Kidney glomerular epithelial cell (primary cell): ENCODE results near the gene TMEM143.
A peak's percentile ranks its signal among the peaks of the same experiment; 100 is the strongest.

Experiments
- DNase-seq: peaks from one replicate; lab custom pipeline; 2025; lab: John Stamatoyannopoulos, UW

The TMEM143 gene

DNA sequence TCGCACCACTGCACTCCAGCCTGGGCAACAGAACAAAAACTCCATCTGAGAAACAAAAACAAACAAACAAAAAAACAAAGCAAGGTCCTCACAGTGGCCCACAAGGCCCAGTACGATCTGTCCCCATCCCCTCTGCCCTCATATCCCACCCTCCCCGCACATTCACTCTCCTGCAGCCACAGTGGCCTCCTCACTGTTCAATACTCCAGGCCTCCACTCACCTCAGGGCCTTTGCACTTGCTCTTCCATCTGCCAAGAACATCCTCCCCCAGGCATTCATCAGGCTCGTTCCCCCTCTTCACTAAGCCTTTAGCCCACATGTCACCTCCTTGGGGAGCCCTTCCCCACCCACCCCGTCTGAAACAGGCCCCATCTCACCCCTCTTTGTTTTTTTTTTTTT, 4.6 kb downstream of the TMEM143 start:
- DNase-seq, result no peak

DNA sequence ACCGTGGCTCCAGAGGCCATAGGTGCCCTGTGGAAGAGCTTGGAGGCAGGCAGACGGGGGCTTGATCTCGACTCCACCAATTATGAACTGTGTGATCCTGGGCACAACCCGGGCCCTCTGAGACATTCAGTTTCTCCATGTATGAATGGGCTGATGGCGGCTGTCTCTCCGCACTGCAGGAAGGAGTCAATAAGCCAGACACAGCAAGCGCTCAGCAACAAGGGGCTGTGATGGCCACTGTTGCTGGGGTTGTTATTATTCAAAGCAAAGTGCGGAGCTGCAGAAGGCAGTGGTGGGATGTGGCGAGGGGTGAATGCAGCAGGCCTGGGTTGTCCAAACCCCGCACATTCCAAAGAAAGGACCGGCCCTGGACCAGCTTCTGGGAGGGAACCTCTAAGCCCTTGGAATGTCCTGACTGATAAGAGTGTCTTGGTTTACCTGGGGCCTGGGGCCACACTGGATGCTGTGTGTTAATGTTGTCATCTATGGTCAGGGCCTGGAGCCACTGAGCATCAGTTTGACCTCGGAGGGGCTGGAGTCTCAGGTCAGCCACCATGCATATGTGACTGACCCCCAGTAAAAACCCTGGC, 8.3 kb downstream of the TMEM143 start:
- no peak for DNase-seq

DNA sequence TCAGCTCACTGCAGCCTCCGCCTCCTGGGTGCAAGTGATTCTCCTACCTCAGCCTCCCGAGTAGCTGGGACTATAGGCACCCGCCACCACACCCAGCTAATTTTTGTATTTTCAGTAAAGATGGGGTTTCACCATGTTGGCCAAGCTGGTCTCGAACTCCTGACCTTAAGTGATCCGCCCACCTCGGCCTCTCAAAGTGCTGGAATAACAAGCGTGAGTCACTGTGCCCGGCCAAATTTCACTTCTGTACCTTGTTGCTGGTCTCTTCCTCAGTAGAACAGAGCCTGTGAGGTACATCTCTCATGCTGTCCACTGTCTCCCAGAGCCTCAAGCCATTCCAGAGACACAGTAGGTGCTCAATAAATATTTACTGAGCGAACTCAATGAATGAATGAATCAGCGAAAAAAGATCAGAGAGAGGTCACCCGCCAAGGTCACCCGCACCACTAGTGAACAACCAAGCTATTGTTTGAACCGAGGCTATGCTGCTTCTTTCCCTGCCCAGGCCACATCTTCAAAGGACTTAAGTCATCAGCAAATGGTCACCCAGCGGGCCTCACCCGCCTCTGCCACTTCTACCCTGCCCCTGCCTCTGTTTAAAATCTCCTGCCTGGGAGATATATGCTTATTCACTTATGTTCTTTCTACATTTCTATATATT, 9.3 kb downstream of the TMEM143 start:
- DNase-seq, result no peak

DNA sequence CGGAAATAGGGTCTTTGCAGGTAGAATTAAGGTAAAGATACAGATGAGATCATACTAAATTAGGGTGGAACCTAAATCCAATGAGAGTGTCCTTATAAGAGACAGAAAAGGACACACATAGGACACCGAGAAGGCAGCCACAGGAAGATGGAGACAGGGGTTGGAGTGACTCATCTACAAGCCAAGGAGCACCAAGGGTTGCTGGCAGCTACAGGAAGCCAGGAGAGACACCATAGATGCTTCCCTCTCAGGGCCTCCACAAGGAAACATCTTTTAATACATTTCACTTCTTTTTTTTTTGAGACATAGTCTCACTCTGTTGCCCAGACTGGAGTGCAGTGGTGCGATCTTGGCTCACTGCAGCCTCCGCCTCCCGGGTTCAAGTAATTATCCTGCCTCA, 10.1 kb downstream of the TMEM143 start:
- no peak for DNase-seq

DNA sequence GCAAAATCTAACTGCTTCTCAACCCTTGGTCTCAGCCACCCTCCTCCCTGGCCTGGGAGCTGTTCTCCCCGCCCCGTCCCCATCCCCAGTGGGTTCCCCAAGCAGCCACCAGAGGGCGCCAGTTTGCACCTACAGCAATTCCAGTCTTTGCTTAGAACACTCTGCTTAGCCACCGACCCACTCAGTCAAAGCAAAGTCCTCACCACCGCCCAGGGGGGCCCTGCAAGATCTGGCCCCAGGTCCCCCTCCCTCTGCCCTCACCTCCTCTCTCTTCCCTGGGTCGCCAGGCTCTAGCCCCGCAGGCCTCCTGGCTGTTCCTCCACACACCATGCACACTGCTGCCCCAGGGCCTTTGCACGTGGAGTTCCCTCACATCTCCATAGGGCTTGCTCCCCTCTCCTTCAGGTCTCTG, 12.4 kb downstream of the TMEM143 start:
- peak; percentile 2 for DNase-seq

DNA sequence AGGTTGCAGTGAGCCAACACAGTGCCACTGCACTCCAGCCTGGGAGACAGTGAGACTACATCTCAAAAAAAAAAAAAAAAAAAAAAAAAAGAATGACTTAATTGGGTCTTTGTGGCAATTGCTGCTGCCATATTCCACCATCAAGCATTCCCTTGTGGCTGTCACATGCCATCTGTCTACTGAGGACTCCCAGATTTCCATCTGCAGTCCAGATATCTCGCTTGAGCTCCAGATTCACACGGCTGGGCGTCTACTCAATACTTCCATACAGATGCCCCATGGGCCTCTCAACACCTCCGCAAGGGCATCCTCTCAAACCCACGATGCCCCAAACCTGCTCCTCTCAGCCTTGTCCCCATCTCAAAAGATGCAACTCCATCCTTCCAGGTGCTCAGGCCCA, 12.9 kb downstream of the TMEM143 start:
- DNase-seq, result no peak

DNA sequence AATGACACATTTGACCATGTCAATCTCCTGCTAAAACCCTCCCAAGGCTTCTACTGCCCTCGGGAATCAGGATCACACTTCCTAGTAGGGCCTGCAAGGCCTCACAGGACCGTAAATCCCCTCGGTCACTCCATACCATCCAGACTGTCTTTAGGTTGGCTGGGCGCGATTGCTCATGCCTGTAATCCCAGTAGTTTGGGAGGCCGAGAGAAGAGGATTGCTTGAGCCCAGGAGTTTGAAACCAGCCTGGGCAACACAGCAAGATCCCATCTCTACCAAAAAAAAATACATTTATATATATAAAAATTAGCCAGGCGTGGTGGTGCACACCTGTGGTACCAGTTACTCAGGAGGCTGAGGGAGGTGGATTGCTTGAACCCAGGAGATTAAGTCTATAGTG, 15.0 kb downstream of the TMEM143 start:
- DNase-seq, result no peak

DNA sequence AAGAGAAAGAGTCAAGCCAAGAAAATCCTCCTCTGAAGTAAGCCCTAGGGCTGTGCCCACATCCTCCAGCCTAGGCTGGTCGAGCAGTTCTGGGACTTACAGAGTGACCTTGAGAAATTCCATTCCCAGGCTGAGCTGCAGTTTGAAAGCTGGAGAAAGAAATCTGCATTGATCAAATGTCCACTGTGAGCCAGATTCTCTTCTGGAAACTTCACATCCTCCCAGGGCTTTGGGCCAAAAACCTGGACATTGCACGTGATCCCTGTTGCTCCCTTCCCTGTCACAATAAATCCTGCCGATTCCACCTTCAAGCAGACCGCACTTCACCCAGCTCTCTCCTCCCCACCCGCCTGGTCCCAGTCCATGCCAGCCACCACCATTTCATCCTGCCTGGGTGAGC, 15.7 kb downstream of the TMEM143 start:
- DNase-seq, result no peak

DNA sequence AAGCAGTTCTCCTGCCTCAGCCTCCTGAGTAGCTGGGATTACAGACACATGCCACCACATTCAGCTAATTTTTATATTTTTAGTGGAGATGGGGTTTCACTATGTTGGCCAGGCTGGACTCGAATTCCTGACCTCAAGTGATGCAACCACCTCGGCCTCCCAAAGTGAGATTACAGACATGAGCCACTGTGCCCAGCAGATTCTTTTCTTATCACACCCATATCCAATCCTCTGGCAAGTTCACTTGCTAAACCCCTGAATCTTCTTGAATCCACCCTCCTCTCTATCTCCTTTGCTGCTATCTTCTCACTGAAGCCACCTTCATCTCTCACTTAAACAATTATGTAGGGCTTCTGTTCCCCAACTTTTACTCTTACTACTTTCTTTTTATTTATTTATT, 17.5 kb downstream of the TMEM143 start:
- no peak for DNase-seq

DNA sequence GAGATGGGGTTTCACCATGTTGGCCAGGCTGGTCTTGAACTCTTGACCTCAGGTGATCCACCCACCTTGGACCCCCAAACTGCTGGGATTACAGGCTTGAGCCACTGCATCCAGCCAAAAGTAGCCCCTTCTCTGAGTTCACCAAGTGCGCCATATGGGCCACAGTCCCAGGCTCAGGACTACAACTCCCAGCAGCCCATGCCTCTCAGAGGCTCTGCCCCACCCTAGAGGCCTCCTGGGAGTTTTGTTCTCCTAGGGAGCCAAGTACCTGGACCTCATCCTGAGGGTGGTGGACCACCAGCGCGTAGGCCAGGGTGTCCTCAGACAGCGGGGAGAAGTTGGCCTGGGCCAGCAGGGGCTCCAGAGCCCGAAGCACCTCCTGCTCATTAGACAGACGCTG, 18.8 kb downstream of the TMEM143 start:
- DNase-seq, result no peak

DNA sequence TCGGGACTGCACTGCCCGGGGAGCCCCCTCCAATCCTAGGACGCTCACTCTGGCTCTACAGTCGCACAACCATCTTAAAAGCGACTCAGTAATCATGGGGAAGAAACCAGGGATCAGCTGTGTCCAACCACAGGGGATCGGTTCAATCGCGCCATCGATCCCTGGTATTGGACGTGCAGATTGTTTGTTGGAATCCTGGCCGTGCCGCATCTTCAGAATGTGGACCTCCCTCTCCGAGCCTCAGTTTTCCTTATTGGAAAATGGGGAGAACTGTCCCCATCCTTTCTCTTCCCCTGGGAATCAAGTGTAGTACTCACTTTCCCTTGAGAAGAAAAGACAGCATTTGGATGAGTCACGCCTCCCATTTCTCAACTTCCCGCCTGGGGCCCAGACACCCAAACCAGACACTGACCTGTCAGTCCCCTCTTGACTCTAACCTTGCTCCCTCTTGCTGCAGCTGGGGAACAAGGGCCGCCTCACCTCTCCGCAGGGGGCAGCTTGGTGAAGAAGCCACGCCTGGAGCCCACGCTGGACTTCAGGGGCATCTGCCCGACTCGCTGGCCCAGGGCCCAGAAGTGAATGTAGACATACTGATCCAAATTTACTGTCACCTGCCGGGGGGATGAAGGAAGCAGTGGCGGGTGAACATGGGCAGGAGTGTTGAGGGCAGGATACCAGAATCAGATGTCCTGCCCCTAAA, 20.7 kb downstream of the TMEM143 start:
- DNase-seq, result no peak

DNA sequence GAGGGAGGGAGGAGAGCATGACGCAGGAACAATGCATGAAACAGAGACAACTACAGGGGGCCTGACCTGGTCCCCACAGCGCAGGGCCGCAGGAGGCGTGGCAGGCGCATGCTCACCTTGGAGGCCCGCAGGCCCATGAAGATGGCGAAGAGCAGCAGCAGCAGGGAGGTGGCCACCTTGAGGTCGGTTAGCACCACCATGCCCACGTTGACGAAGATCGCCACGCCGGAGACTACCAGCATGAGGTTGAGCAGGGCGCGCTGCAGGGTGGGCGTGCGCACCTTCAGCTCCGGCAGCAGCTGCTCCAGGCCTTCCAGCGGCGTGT, 21.4 kb downstream of the TMEM143 start:
- DNase-seq, result no peak

DNA sequence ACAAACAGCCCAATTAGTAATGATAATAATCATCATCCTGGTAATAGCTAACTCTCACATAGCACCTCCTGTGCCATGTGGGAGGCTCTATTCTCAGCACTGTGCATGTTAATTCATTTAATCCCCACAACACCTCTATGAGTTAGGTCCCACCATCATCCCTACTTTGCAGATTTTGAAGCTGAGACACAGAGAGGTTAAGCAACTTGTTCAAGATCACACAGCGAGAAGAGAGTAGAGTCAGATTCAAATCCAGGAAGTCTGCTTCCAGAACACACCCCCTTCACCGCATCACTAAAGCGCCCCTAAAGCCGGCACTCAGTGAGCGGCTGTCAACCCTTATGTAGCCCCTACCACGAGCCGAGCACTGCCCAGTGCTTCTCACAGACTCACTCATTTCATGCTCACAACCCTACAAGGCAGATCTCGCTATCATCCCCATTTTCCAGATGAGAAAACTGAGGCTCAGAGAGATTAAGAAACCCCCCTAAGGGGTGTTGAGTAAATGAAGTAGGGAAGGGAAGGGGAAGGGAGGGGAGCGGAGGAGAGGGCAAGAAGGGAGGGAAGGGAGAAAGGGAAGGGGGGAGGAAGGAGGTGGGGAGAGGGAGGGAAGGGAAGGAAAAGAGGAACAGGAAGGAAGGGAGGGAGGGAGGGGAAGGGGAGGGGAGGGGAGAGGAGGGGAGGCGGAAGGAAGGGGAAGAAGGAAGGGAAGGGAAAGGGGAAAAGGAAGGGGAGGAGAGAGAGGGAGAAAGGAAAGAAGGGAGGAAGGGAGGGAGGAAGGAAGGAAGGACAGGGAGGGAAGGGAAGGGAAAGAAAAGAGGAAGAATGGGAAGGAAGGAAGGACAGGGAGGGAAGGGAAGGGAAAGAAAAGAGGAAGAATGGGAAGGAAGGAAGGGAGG, 22.0 kb downstream of the TMEM143 start:
- no peak for DNase-seq

DNA sequence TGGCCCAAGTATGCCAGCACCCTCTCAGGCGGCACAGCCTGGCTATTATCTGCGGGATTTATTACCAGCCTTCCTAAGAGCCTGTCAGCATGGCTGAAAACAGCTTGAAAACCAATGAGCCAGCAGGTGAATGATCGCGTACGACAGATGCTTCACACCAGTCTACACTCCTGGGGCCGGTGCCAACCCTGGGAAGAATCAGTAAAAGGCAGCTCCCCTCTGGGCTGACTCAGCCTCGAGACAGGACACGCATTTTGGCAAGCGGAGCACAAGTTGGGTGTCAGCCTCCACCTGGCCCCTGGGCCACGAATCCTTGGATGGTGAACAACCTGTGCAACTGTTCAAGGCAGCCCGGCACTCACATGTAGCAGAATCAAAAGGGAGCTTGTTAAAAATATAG, 22.7 kb downstream of the TMEM143 start:
- DNase-seq, result no peak

DNA sequence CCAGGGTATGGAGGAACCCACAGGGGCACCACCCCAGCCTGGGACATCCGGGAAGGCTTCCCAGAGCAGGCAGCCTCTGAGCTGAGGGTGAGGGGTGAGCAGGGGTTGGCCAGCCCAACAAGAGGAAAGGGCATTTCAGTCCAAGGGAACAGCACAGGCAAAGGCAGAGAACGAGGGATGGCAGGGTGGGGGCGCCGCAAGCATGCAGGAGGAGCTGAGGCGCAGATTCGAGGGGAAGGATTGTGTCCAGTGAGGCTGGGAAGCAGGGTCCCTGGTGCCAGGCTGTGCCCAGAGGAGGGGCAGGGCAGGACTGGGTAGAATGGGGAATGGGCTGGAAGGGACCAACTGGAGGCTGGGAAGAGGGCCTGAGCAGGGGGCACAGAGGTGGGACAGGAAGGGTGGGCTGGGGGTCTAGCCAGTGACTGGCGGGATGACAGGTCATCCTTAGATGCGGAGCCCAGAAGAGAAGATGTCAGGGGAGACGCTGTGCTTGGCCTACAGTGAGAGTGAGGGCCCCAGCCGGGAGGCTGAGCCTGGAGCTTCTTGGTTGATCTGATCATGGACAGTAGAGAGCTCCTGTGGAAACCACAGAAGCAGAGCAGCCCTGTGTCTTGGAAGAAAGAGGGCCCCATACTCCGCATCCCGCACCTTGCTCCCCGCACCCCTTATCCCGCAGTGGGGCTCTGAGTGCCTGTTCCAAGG, 24.8 kb downstream of the TMEM143 start:
- no peak for DNase-seq

DNA sequence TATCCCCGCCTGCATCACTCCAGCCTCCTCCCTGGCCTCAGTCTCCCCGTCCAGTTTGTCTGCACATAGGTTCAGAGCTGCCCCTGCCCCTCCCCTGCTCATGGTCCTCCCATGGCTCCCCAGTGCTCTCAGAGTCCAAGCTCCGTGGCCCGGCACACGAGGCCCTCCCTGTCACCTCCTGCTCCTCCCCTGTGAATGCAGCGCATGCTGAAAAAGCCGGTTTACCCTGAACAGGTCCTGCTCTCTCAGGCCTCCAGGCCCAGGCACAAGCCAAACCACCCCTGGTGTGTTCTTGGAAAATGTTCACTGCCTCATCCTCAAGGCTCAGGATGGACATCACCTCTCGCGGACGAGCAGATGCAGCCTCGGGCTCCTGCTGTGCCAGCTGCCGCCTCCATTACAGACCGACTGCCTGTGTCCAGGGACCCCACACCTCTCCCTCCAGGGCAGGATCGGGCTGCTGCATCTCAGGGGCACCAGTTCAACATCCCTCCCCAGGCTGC, 25.4 kb downstream of the TMEM143 start:
- no peak for DNase-seq

DNA sequence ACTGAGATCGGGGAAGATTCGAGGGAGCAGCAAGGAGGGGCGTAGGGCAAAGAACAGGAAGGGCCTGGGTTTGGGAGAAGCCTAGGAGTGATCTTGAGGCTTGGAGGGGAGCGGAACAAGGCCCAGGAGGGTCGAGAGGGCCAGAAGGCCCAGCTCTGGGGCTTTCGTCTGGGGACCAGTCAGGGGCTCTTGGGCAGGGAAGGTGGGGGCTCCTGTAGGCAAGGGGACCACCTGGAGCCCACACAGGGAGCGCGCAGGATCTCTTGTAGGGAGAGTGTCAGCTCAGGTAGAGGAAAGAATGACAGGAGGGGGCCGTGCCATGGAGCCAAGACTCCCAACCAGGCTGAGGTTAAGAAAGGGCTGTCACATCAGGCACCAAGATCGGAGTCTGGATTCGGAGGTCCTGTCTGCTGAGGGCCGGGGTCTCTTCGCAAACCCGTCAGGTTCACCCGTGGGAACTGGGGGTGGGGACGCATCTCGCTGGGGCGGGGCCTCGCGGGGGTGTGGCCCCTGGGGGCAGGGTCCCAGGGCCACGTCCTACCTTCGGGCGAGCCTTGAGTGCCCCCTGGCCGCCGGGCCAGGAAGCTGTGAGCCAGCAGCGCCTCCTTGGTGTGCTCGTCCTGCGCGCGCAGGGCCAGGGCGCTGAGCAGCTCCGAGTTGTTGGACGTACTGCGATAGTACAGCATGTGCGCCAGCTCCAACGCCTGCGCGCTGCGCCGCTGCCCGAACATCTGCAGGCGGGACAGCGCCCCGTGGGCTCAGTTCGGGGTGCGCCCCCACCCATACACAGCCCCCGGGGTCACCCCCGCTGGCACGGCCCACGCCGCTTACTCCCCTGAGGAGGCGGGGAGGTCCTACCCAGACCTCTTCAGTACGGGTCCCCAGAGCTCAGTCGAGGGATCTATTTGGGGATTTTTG, 30.0 kb downstream of the TMEM143 start:
- peak; percentile 76 for DNase-seq

DNA sequence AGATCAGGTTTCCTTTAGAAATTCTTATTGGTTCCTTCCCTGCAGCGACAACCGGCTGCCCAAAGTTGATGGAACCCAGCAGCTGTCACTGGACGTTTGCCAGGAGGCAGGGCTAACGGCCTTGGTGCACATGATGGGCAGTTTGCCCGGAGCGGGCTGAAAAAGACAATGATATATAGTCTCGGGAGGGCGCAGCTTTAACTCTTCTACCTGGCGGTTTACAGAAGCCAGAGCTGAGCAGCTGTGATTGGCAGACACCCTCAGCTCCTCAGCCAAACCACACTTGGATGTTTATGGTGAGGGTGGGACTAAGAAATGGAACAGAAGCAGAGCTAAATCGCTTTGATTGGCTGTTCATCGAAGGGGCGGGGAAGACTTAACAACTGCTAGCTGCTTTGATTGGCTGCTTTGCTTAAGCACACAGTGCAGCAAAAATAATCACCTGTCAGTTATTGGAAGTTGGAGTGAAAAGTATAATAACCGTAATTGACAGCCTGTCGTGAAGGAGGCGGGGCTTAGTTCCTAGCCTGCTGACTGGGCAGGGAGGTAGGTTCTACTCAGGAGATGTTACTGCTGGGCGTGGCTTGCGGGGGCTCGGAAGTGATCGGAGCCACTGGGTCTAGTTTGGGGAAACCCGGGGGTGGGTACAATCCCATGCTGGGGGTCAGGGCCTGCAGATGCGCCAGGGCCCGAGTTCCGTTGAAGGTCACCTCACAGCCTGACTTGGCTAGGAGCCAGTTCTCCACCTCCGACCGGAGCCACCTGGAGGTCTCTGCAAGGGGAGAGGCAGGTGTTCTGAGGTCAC, 30.9 kb downstream of the TMEM143 start:
- peak; percentile 98 for DNase-seq

DNA sequence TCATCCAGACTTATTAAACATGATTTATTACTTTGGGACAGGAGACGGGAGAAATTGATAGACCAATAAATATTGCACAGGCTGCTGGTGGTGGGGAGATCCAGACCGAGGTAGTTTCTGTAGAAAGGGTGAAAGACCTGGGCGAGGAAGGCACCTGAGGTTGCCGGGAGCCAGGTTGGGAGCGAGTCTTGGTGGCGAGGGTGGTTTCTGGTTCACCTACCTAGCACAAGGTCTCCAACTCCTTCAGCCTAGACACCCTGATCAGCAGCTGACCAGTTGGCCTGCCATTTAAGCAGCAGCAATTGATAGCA, 31.4 kb downstream of the TMEM143 start:
- DNase-seq, result no peak

DNA sequence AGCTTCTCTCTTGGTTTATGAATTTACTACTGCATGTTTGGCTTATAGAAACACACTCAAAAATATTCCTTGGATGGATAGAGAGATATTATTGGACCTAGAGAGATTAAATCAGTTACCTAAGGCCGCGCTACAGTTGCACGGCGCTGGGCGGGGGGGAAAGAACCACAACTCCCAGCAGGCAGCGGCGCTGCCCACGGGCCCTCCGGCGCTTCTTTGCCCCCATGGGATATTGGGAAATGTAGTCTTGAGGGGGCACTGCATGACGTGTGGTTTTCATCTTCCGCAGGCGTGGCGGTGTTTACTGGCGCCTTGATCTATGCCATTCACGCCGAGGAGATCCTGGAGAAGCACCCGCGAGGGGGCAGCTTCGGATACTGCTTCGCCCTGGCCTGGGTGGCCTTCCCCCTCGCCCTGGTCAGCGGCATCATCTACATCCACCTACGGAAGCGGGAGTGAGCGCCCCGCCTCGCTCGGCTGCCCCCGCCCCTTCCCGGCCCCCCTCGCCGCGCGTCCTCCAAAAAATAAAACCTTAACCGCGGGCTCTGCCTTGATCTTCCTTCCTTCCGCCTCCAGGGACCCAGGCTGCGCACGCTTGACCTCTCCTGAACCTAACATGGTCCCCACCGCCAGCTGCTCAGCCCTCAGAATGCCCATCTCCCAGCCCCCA, 33.6 kb downstream of the TMEM143 start:
- peak; percentile 44 for DNase-seq
